IMR-90 (cell line): ENCODE results near the gene TMEM72. TPM values are rescaled to one million over a fixed set of nuclear protein-coding genes. Genes with fewer than 3 reads are reported as not detected.

Experiments used
- ATAC-seq: fragments of 200-7000 bp; cut with Tn5 transposase; 2 replicates; pipeline ENCODE4 v1.9.1; 2020; ENCODE audit warnings: low read depth, mild to moderate bottlenecking, moderate library complexity
- BruUV-seq: library from RNA; stranded (reverse); fragments of 400-500 nt; replicated peaks from 2 replicates; lab custom pipeline; 2021; lab: Mats Ljungman, UMichigan
- CTCF ChIA-PET: fragments of 300-600 bp; formaldehyde crosslinking; extraction: SDS; loops from one replicate; lab custom pipeline; 2021; ENCODE audit warnings: antibody characterized with exemption; lab: Yijun Ruan, JAX
- POLR2A ChIA-PET: fragments of 300-600 bp; sonication (Branson Sonifier 250); formaldehyde crosslinking; loops from one replicate; lab custom pipeline; 2022; ENCODE audit warnings: antibody characterized with exemption; ENCODE audit not compliant: unreplicated experiment; lab: Charles Lee
- DNase-seq: peaks from one replicate; pipeline ENCODE4 v3.0.0; 2013
- H2AFZ ChIP-seq: replicated peaks from 2 replicates; pipeline ENCODE3; 2013; ENCODE audit warnings: low read length, mild to moderate bottlenecking; ENCODE audit not compliant: poor library complexity
- H2AK5ac ChIP-seq: 2 replicates; pipeline ENCODE4 v1.6.1; 2013; ENCODE audit warnings: low read depth, low read length, inconsistent platforms
- H2AK9ac ChIP-seq: replicated peaks from 2 replicates; pipeline ENCODE3; 2013; ENCODE audit warnings: mild to moderate bottlenecking, low read depth, low read length, moderate library complexity; ENCODE audit not compliant: poor library complexity
- H2BK120ac ChIP-seq: 2 replicates; pipeline ENCODE4 v1.6.1; 2013; ENCODE audit warnings: low read depth, low read length, inconsistent platforms
- H2BK15ac ChIP-seq: 3 replicates; pipeline ENCODE4 v1.6.1; 2013; ENCODE audit warnings: low read depth, low read length, inconsistent platforms
- H2BK20ac ChIP-seq: 2 replicates; pipeline ENCODE4 v1.6.1; 2013; ENCODE audit warnings: low read depth, mild to moderate bottlenecking, inconsistent platforms, low read length, moderate library complexity
- H2BK5ac ChIP-seq: 2 replicates; pipeline ENCODE4 v1.6.1; 2013; ENCODE audit warnings: mild to moderate bottlenecking, low read depth, low read length, inconsistent platforms; ENCODE audit not compliant: poor library complexity, severe bottlenecking
- H3K14ac ChIP-seq: replicated peaks from 2 replicates; pipeline ENCODE4 v1.6.1; 2013; ENCODE audit warnings: low read depth, low read length, inconsistent platforms
- H3K18ac ChIP-seq: 2 replicates; pipeline ENCODE4 v1.6.1; 2013; ENCODE audit warnings: low read depth, low read length, control low read depth
- H3K23ac ChIP-seq: 2 replicates; pipeline ENCODE4 v1.6.1; 2013; ENCODE audit warnings: low read depth, low read length, inconsistent platforms
- H3K27ac ChIP-seq: 2 replicates; pipeline ENCODE4 v1.5.1; 2013; ENCODE audit warnings: mild to moderate bottlenecking, control low read depth, low read length; ENCODE audit not compliant: insufficient read depth
- H3K27me3 ChIP-seq: 2 replicates; pipeline ENCODE4 v1.6.1; 2013; ENCODE audit warnings: low read length; ENCODE audit not compliant: control insufficient read depth, insufficient read depth
- H3K36me3 ChIP-seq: 2 replicates; pipeline ENCODE4 v1.6.1; 2013; ENCODE audit warnings: low read length, mixed read lengths; ENCODE audit not compliant: control insufficient read depth, insufficient read depth
- H3K4ac ChIP-seq: 2 replicates; pipeline ENCODE4 v1.6.1; 2013; ENCODE audit warnings: low read depth, low read length, inconsistent platforms
- H3K4me1 ChIP-seq: 2 replicates; pipeline ENCODE4 v1.6.1; 2013; ENCODE audit warnings: low read length, mixed read lengths; ENCODE audit not compliant: control insufficient read depth, insufficient read depth
- H3K4me2 ChIP-seq: 2 replicates; pipeline ENCODE4 v1.6.1; 2013; ENCODE audit warnings: low read depth, mild to moderate bottlenecking, control low read depth, low read length, moderate library complexity
- H3K4me3 ChIP-seq: 2 replicates; pipeline ENCODE4 v1.5.1; 2013; ENCODE audit warnings: low read depth, mild to moderate bottlenecking, control low read depth, low read length, moderate library complexity; ENCODE audit not compliant: insufficient read depth
- H3K56ac ChIP-seq: 2 replicates; pipeline ENCODE4 v1.6.1; 2013; ENCODE audit warnings: low read length, inconsistent platforms; ENCODE audit not compliant: insufficient read depth; ENCODE audit errors: extremely low read depth
- H3K79me1 ChIP-seq, 2 experiments: 2 replicates each; pipeline ENCODE4 v1.6.1; 2013; ENCODE audit warnings: low read length in 2 of 2, inconsistent platforms in 1 of 2, low read depth in 1 of 2
- H3K9ac ChIP-seq: 2 replicates; pipeline ENCODE4 v1.6.1; 2013; ENCODE audit warnings: low read depth, low read length, control low read depth
- H3K9me1 ChIP-seq: 2 replicates; pipeline ENCODE4 v1.6.1; 2013; ENCODE audit warnings: low read length, inconsistent platforms; ENCODE audit not compliant: insufficient read depth
- H3K9me3 ChIP-seq: 2 replicates; pipeline ENCODE4 v1.6.1; 2013; ENCODE audit warnings: low read length; ENCODE audit not compliant: control insufficient read depth, insufficient read depth
- H4K20me1 ChIP-seq: 2 replicates; pipeline ENCODE4 v1.6.1; 2013; ENCODE audit warnings: low read length, inconsistent platforms; ENCODE audit not compliant: insufficient read depth
- H4K5ac ChIP-seq: 2 replicates; pipeline ENCODE4 v1.6.1; 2013; ENCODE audit warnings: mild to moderate bottlenecking, low read depth, low read length, control low read depth
- H4K8ac ChIP-seq, 2 experiments: 2 replicates each; pipeline ENCODE4 v1.6.1; 2013; ENCODE audit warnings: low read depth in 2 of 2, low read length in 2 of 2, control low read depth in 1 of 2, inconsistent platforms in 1 of 2
- H4K91ac ChIP-seq: 2 replicates; pipeline ENCODE4 v1.6.1; 2013; ENCODE audit warnings: low read depth, low read length, inconsistent platforms; ENCODE audit not compliant: insufficient read depth
- BHLHE40 ChIP-seq: fragments of 150-350 bp; IDR thresholded peaks from 2 replicates; pipeline ENCODE4 v1.6.1; 2016; ENCODE audit warnings: mild to moderate bottlenecking, low read depth, low read length
- MAFK ChIP-seq: IDR thresholded peaks from 2 replicates; pipeline ENCODE4 v1.6.1; 2012; ENCODE audit warnings: low read depth, low read length, improper control_type of control experiment
- SMC3 ChIP-seq: fragments of 150-350 bp; IDR thresholded peaks from 2 replicates; pipeline ENCODE4 v1.6.1; 2016; ENCODE audit warnings: low read depth, mild to moderate bottlenecking, antibody characterized with exemption, low read length, moderate library complexity
- WGBS, 2 experiments: methylation state at CpG; one replicate each; pipeline versions ENCODE4 v1.1.5 to v1.1.7; 2013; ENCODE audit warnings: missing lambda C conversion rate in 2 of 2; ENCODE audit not compliant: insufficient read length in 1 of 2; ENCODE audit errors: extremely low coverage in 2 of 2; 5-methylcytosine and 5-hydroxymethylcytosine counted together
- dilution Hi-C: fragments of 300-500 bp; cut with HindIII; formaldehyde crosslinking; loops from one replicate; pipeline ENCODE4 v1.14.3; 2018; ENCODE audit warnings: low sequenced_read_pairs; ENCODE audit not compliant: unreplicated experiment
- in situ Hi-C: fragments of 300-500 bp; cut with MboI; formaldehyde crosslinking; loops from 3 replicates; pipeline ENCODE4 v1.14.3; 2019; ENCODE audit warnings: low sequenced_read_pairs, inconsistent platforms, mixed read lengths
- intact Hi-C: fragments of 100-400 bp; cut with micrococcal nuclease; formaldehyde crosslinking; loops from 2 replicates; pipeline ENCODE4 v1.10.0; 2022
- polyA plus RNA-seq, 3 experiments: library from polyadenylated mRNA; depleted of rRNA; stranded (reverse); fragments of >200 nt; gene quantifications; 2 replicates each; pipeline ENCODE4 v1.2.3, GENCODE V29; 2012; ENCODE audit warnings: low replicate concordance in 1 of 3
- total RNA-seq: library from RNA; depleted of rRNA; stranded (reverse); fragments of >200 nt; gene quantifications from 2 replicates; pipeline ENCODE4 v1.2.3, GENCODE V29; 2012
- TF ChIP-seq, protein P1 (sequence below): fragments of 150-350 bp; IDR thresholded peaks from 2 replicates; pipeline ENCODE4 v1.6.1; 2017; ENCODE audit warnings: mild to moderate bottlenecking, antibody characterized with exemption, low read length, low read depth

TMEM72 gene
- total and polyA plus RNA-seq, 2 of the 4 experiments (the other 2 are of a cell fraction): not detected

GRCh38 chr10:44960482-44961229 is 49.5 kb downstream of the TMEM72 start:
- Histone ChIP-seq H3K4me3 (no peak overlapping the region; the same call in 1 of the 2 replicates), H4K91ac (no peak overlapping the region), H2BK20ac (no peak overlapping the region), H3K9me1 (peaks cover 11% of the 10 kb centered on the region), H3K14ac (no peak overlapping the region), H3K4me1 (peaks cover 22% of the 10 kb centered on the region), H4K8ac (peak overlapping the region in 1 of 2 experiments; percentile 2; a peak in 1 of 4 replicates), H4K20me1 (no peaks in the 10 kb centered on the region), H2AK9ac (peak overlapping the region; percentile 70), H3K18ac (no peak overlapping the region), H3K27me3 (no peaks in the 10 kb centered on the region), H3K4me2 (peak overlapping the region; percentile 97), H2BK120ac (no peak overlapping the region), H3K36me3 (peaks cover 7% of the 10 kb centered on the region; the same call in 1 of the 2 replicates), H3K79me1 (peaks cover 11 to 27% of the 10 kb centered on the region in 2 experiments; a peak in 3 of 4 replicates), H3K56ac (no peak overlapping the region), H2AFZ (peak overlapping the region; percentile 96), H2AK5ac (no peak overlapping the region; the same call in 1 of the 2 replicates), H2BK5ac (no peak overlapping the region), H2BK15ac (no peak overlapping the region), H3K27ac (no peak overlapping the region), H3K23ac (peak overlapping the region; percentile 41; the same call in 1 of the 2 replicates), H3K9ac (peak overlapping the region; percentile 21), H4K5ac (no peak overlapping the region), H3K9me3 (peaks cover 2% of the 10 kb centered on the region; the same call in 1 of the 2 replicates), H3K4ac (peak overlapping the region; percentile 15; the same call in 1 of the 2 replicates)
- in situ Hi-C loops (no loop called here), dilution Hi-C loops (no loop called here), intact Hi-C loops (no loop called here)
- DNase-seq: no peak
- TF ChIP-seq BHLHE40 (no peak), SMC3 (no peak), MAFK (no peak)
- TF ChIP-seq, protein P1, sequence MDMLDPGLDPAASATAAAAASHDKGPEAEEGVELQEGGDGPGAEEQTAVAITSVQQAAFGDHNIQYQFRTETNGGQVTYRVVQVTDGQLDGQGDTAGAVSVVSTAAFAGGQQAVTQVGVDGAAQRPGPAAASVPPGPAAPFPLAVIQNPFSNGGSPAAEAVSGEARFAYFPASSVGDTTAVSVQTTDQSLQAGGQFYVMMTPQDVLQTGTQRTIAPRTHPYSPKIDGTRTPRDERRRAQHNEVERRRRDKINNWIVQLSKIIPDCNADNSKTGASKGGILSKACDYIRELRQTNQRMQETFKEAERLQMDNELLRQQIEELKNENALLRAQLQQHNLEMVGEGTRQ: no peak
- ATAC-seq: no peak
- ChIA-PET POLR2A (no interaction called here), CTCF (no interaction called here)
- WGBS, 2 experiments: 71% methylated on average over 2 of the region's 7 CpGs; no CpG with 5 or more reads in 1 of the 2 experiments
- BruUV-seq: no TSS peak
